Stimulated activated CD4-positive, alpha-beta T cell treated with anti-CD3 and anti-CD28 coated beads, Interleukin-4, amount 100 ng/mL, for 24 hours (primary cell): ENCODE data around the gene DUSP8.
"Not testable (repeated sequence)": the region's sequence is repeated elsewhere in the genome, so short reads cannot be mapped to it uniquely, and the experiment has no call there.

ENCODE experiments used
- DNase-seq: peaks from one replicate; pipeline ENCODE4 v3.0.0-alpha.2; 2020

The DUSP8 gene

DNA sequence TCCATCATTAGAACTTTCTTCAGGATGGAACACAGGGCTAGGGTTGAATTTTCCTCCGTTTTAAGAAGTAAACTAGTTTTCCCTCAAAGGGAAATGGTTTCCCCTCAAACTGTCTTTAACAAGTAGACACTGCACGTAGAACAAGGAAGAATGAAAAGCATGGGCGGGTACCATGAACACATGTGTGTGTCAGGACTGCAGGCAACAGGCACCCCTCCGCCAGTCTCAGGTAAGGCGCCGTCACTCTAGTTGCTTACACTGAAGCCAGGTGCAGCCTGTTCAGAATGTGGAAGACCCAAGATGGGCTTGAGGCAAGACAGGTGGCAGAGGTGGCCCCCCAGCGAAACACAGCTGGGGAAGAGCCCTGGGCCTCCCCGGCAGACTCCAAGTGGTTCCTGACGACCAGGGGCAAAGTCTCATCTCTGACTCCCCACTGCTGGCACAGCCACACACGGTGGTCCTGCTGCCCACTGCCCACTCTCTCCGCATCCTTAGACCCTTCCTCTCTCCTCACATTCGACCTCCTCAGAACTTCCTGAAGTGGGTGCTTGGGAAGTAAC, 60.1 kb downstream of the DUSP8 start:
- DNase-seq = no peak

DNA sequence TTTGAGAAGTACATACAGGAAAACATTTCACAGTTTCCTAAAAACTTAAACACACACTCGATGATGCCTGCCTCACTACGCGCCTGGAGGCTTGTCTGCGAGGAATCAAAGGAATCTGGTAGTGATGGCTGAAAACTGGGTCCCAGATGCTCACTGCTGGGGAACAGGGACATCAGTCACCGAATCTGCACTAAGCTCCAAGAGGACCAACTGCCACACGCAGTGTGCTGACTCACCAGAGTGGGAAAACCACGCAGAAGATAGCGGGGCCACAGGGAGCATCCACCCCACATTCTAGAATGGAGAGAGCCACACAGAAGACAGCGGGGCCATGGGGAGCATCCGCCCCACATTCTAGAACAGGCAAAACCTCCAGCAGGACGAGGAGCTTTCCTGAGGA, 61.1 kb downstream of the DUSP8 start:
- DNase-seq = no peak

DNA sequence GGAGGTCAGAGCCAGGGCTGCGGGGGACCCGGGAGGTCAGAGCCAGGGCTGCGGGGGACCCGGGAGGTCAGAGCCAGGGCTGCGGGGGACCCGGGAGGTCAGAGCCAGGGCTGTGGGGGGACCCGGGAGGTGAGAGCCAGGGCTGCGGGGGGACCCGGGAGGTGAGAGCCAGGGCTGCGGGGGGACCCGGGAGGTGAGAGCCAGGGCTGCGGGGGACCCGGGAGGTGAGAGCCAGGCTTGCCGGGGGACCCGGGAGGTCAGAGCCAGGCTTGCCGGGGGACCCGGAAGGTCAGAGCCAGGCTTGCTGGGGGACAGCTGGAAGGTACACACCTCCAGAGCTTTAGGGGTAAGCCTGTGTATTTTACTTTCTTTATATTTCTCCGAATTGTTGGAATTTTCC, 61.7 kb downstream of the DUSP8 start:
- DNase-seq = not testable (repeated sequence)

DNA sequence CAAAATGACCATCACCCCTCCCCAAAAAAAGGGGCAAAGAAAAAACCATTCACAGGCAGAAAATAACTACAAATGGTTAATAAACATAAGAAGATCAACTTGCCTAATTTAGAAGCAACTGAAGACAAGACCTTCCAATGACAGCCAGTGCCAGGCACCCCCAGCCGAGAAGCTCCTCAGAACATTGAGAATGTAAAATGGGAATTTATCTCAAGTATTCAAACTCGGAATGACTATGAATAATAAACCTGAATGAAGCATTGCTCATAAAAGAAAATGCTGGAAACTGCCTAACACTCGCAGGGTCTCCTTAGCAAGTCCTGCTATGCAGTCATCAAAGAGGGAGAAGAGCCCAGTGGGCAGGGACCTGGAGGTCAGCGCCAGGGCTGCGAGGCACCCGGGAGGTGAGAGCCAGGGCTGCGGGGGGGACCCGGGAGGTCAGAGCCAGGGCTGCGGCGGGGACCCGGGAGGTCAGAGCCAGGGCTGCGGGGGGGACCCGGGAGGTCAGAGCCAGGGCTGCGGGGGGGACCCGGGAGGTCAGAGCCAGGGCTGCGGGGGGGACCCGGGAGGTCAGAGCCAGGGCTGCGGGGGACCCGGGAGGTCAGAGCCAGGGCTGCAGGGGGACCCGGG, 62.3 kb downstream of the DUSP8 start:
- no peak for DNase-seq

DNA sequence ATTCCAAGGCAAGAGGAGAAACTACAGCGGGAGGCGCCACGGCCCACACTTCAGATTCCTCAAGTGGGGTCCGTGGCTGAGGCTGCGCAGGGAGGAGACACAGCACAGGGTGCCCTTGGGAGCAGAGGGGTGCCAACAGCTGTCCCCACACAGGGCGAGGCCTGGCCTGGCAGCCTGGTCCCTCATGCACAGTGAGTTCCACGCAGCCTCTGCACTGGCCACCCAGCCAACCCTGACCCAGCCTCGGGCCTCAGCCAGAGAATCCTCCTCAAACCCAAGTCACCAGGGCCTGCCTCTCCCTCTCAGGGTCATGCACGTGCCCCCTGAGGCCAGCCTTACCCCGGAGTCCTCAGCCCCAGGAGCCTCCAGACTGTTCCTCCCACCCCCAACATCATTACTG, 63.1 kb downstream of the DUSP8 start:
- DNase-seq = no peak

DNA sequence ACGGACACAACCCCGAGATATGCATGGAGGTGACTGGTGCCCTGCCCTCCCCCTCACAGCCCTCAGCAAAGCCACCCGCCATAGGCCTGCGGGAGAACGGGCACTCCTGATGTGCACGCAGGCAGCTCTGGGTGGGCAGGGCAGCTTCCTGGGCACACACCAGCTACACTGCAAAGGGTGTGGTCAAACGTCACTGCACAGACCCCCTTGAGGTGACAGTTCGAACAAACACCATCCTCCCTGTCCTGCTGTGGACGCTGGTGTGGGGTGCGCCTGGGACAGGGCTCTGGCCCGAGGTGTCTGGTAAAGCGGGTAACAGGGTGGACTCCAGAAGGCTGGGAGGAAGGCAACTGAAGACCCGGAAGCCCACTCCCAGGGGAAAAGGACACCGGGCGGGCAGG, 63.6 kb downstream of the DUSP8 start:
- no peak for DNase-seq

DNA sequence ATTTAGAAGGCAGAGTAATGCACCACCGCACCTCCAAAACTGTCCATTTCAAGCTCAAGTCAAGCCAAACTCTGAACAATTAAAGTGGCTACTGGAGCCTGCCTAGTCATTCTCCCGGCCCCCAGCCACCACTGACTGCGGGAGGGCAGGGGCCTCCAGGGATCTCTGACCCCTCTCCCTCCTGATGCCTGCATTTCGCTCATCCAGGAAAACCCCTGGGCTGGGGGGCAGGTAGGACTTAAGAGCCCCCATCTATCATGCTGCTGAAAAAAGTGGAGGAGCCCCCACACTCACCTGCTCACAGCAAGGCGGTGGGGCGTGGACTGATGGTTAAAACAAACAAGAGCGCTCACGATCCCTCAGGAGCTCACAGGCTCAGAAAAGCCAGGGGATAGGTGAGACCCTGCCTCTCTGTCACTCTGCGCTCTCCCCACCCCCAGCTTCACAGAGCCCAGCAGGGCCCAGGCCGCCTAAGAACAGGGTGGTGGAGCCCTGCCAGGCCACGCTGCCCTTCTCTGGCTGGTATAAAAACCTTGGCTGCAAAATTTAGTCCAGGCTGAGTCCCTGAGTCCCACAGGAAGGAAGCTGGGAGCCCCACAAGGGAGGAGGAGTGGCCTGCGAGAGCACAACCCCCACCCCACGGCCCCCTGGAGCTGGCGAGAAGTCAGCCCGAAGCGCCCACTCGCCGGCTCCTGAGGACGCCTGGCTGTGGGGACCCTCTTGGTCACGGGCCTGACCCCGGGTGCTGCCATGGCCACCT, 64.5 kb downstream of the DUSP8 start:
- no peak for DNase-seq

DNA sequence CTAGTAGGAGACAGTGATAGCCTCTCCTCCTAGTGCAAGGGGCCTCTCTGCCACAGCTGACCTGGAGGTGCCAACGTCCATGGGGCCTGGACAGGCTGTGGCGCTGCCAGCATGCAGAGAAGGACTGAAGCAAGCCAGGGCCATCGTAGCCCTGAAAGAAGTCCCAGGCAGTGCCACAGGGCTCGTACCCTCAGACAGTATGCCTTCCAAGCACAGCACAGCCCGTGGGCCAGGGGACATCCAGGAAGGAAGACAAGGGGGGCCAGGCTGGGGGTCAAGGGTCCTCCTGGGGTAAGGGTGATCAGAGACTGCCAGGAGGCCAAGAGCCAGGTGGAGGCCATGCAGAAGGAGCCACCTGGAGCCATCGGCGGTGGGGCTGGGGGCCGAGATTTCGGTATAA, 65.1 kb downstream of the DUSP8 start:
- DNase-seq = no peak

DNA sequence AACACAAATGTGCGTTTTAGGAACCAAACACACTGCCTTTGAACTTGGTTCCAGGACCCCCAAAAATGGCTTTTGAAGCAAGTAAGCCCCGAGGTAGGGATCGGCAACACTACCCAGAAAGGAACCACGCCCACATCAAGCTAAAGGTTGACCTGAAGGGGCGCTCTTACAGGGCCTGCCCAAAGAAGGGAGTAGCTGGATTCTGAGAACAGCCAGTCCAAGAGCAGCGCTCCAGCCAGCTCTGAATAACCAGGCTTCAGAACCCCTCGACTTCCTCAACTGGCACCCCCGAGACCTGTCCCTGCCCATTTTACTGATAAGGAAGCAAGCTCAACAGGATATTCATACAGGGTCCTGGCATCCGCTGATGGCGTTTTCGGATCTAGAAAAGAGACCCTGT, 66.6 kb downstream of the DUSP8 start:
- DNase-seq = no peak

DNA sequence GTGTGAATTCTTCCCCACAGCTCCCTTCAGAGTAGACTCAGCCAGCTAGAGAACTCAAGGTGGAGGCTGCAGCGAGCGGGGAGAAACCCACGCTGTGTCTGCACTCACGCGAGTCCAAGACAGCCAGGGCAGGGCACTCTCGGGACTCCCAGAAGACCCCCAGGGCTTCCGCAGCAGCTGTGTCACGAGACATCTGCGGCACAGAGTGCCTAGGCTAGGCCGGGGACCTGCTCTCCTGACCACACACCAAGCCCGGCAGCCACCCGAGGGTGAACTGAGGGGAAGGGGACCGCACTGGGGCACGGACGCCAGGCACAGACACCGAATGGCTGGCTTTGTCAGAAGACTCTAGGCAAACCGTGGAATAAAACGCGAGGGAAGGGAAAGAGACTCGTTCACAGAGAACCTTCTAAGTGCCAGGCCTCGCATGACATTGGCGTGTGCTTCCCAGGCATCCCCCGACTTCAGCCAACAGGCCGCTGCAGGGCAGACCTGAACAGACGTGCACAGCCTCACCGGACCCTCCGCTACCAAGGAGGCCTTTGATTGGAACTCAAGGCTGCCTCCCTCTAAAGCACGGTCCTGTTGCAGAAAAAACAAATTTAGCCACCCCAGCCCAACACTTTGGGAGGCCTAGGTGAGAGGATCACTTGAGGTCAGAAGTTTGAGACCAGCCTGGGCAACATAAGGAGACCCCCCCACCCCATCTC, 67.3 kb downstream of the DUSP8 start:
- no peak for DNase-seq

DNA sequence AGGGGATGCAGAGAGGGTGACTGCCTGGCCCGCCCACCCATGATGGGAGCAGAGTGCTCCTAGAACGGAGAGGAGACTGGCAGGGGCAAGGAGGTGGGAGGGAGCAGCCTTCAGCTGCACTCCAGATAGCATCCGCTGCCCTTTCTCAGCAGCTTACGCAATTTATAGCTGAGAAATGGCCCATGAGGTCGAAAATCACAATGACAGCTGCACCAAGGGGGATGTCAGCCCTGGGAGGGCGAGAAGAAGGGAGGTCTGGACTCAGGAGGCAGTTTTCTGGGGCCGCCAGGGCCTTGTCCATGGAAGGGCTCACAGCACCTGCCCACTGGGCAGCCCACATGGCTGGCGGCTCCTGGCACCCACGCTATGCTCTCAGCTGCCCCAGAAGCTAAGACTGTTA, 67.9 kb downstream of the DUSP8 start:
- no peak for DNase-seq
